HAP-1 (cell line): ENCODE results near the gene RANBP10.

Experiments
- DNase-seq, 2 experiments: peaks; one replicate each; pipeline ENCODE4 v3.0.0-alpha.2; 2016 to 2020; ENCODE audit warnings: low spot score in 2 of 2
- H3K27me3 ChIP-seq: fragments of 250-450 bp; sonication (Bioruptor Pico); 2 replicates; pipeline ENCODE4 v1.5.1; 2020; ENCODE audit warnings: low read depth, mild to moderate bottlenecking, moderate library complexity
- H3K36me3 ChIP-seq: fragments of 250-450 bp; sonication (Bioruptor Pico); replicated peaks from 2 replicates; pipeline ENCODE4 v1.5.1; 2020; ENCODE audit warnings: mild to moderate bottlenecking
- H3K4me1 ChIP-seq: fragments of 250-450 bp; sonication (Bioruptor Pico); 2 replicates; pipeline ENCODE4 v1.5.1; 2020; ENCODE audit warnings: mild to moderate bottlenecking
- H3K4me3 ChIP-seq: fragments of 250-450 bp; sonication (Bioruptor Pico); 2 replicates; pipeline ENCODE4 v1.5.1; 2020; ENCODE audit warnings: mild to moderate bottlenecking, moderate library complexity
- H3K9me3 ChIP-seq: fragments of 250-450 bp; sonication (Bioruptor Pico); 2 replicates; pipeline ENCODE4 v1.5.1; 2020; ENCODE audit warnings: mild to moderate bottlenecking, moderate library complexity
- in situ Hi-C: fragments of 300-500 bp; cut with MboI; formaldehyde crosslinking; loops from 3 replicates; pipeline ENCODE4 v1.14.3; 2020; ENCODE audit warnings: low sequenced_read_pairs, inconsistent platforms, mixed read lengths

RANBP10 gene

GRCh38 chr16:67811899-67812298 is 5.5 kb upstream of the RANBP10 start:
- in situ Hi-C loops, result no loop called here
- DNase-seq, result no peak
- no peaks in the 10 kb centered on the region for H3K36me3 ChIP-seq

GRCh38 chr16:67807148-67807682 is 855 bp upstream of the RANBP10 start:
- Histone ChIP-seq H3K9me3 (no peaks in the 10 kb centered on the region), H3K36me3 (peaks cover 6% of the 10 kb centered on the region; the same call in 1 of the 2 replicates), H3K4me1 (peaks cover 8% of the 10 kb centered on the region), H3K27me3 (no peaks in the 10 kb centered on the region), H3K4me3 (peak overlapping the region; percentile 97)
- DNase-seq, result peak in 1 of 2 experiments; percentile 27
- in situ Hi-C loops, result no loop called here

More at GRCh38 chr16:67811899-67812298, 5.5 kb upstream of the RANBP10 start:
- Histone ChIP-seq H3K9me3 (no peaks in the 10 kb centered on the region), H3K27me3 (no peaks in the 10 kb centered on the region), H3K4me3 (no peak overlapping the region), H3K4me1 (no peaks in the 10 kb centered on the region)

- Histone ChIP-seq H3K9me3 (no peaks in the 10 kb centered on the region), H3K27me3 (no peaks in the 10 kb centered on the region), H3K4me1 (peaks cover 8% of the 10 kb centered on the region), H3K36me3 (peaks cover 12% of the 10 kb centered on the region; the same call in 1 of the 2 replicates), H3K4me3 (peak overlapping the region; percentile 97)
- in situ Hi-C loops, result no loop called here
- no peak for DNase-seq
Observed at GRCh38 chr16:67805718-67806427, 487 bp downstream of the RANBP10 start.

GRCh38 chr16:67804853-67805542 is 1.4 kb downstream of the RANBP10 start:
- Histone ChIP-seq H3K4me1 (peaks cover 8% of the 10 kb centered on the region), H3K4me3 (peak overlapping the region; percentile 97), H3K27me3 (no peaks in the 10 kb centered on the region), H3K36me3 (peaks cover 14% of the 10 kb centered on the region), H3K9me3 (no peaks in the 10 kb centered on the region)
- DNase-seq, result no peak
- in situ Hi-C loops, result no loop called here

- H3K9me3 ChIP-seq, result no peaks in the 10 kb centered on the region
- in situ Hi-C loops, result no loop called here
- H3K4me1 ChIP-seq, result peaks cover 8% of the 10 kb centered on the region
- H3K4me3 ChIP-seq, result no peak overlapping the region
- no peaks in the 10 kb centered on the region for H3K27me3 ChIP-seq
- DNase-seq, result no peak
- H3K36me3 ChIP-seq, result peaks cover 19% of the 10 kb centered on the region
Observed at GRCh38 chr16:67803894-67804293, 2.5 kb downstream of the RANBP10 start.

GRCh38 chr16:67801883-67802282 is 4.5 kb downstream of the RANBP10 start:
- Histone ChIP-seq H3K4me1 (peaks cover 8% of the 10 kb centered on the region), H3K9me3 (no peaks in the 10 kb centered on the region), H3K4me3 (no peak overlapping the region), H3K27me3 (no peaks in the 10 kb centered on the region), H3K36me3 (peaks cover 19% of the 10 kb centered on the region)
- no peak for DNase-seq
- in situ Hi-C loops, result no loop called here

- DNase-seq, result no peak
- Histone ChIP-seq H3K36me3 (peaks cover 19% of the 10 kb centered on the region), H3K9me3 (no peaks in the 10 kb centered on the region), H3K27me3 (no peaks in the 10 kb centered on the region), H3K4me3 (no peak overlapping the region), H3K4me1 (peaks cover 8% of the 10 kb centered on the region)
- in situ Hi-C loops, result no loop called here
Observed at GRCh38 chr16:67801241-67801640, 5.1 kb downstream of the RANBP10 start.

GRCh38 chr16:67800338-67800926 is 5.9 kb downstream of the RANBP10 start:
- no peak overlapping the region for H3K4me3 ChIP-seq
- DNase-seq, result no peak
- in situ Hi-C loops, result no loop called here
- peaks cover 6% of the 10 kb centered on the region for H3K4me1 ChIP-seq
- H3K36me3 ChIP-seq, result peaks cover 19% of the 10 kb centered on the region
- no peaks in the 10 kb centered on the region for H3K27me3 ChIP-seq
- H3K9me3 ChIP-seq, result no peaks in the 10 kb centered on the region

GRCh38 chr16:67796099-67796718 is 10.2 kb downstream of the RANBP10 start:
- Histone ChIP-seq H3K27me3 (no peaks in the 10 kb centered on the region), H3K4me3 (no peak overlapping the region), H3K4me1 (no peaks in the 10 kb centered on the region), H3K36me3 (peaks cover 9% of the 10 kb centered on the region; the same call in 1 of the 2 replicates), H3K9me3 (no peaks in the 10 kb centered on the region)
- in situ Hi-C loops, result no loop called here
- DNase-seq, result no peak

GRCh38 chr16:67790071-67790470 is 16.3 kb downstream of the RANBP10 start:
- Histone ChIP-seq H3K36me3 (no peaks in the 10 kb centered on the region), H3K27me3 (no peaks in the 10 kb centered on the region), H3K9me3 (no peaks in the 10 kb centered on the region), H3K4me3 (no peak overlapping the region), H3K4me1 (no peaks in the 10 kb centered on the region)
- DNase-seq, result no peak
- in situ Hi-C loops, result no loop called here

GRCh38 chr16:67786491-67786890 is 19.9 kb downstream of the RANBP10 start:
- Histone ChIP-seq H3K4me3 (no peak overlapping the region), H3K36me3 (no peaks in the 10 kb centered on the region), H3K27me3 (no peaks in the 10 kb centered on the region), H3K9me3 (no peaks in the 10 kb centered on the region), H3K4me1 (no peaks in the 10 kb centered on the region)
- no peak for DNase-seq
- in situ Hi-C loops, result no loop called here

GRCh38 chr16:67783353-67783725 is 23.0 kb downstream of the RANBP10 start:
- H3K4me1 ChIP-seq, result no peaks in the 10 kb centered on the region
- no peaks in the 10 kb centered on the region for H3K36me3 ChIP-seq
- in situ Hi-C loops, result no loop called here
- H3K9me3 ChIP-seq, result no peaks in the 10 kb centered on the region
- H3K4me3 ChIP-seq, result no peak overlapping the region
- DNase-seq, result no peak
- no peaks in the 10 kb centered on the region for H3K27me3 ChIP-seq

- Histone ChIP-seq H3K36me3 (no peaks in the 10 kb centered on the region), H3K4me1 (no peaks in the 10 kb centered on the region), H3K4me3 (no peak overlapping the region), H3K9me3 (no peaks in the 10 kb centered on the region), H3K27me3 (no peaks in the 10 kb centered on the region)
- DNase-seq, result no peak
- in situ Hi-C loops, result no loop called here
Observed at GRCh38 chr16:67782567-67783352, 23.6 kb downstream of the RANBP10 start.
